DLD1 (cell line): ENCODE results near the gene MAN1A1.

Experiments used
- in situ Hi-C: cut with HindIII; loops from 2 replicates; pipeline ENCODE4 v1.10.0; 2017; ENCODE audit warnings: low sequenced_read_pairs

The MAN1A1 gene

DNA sequence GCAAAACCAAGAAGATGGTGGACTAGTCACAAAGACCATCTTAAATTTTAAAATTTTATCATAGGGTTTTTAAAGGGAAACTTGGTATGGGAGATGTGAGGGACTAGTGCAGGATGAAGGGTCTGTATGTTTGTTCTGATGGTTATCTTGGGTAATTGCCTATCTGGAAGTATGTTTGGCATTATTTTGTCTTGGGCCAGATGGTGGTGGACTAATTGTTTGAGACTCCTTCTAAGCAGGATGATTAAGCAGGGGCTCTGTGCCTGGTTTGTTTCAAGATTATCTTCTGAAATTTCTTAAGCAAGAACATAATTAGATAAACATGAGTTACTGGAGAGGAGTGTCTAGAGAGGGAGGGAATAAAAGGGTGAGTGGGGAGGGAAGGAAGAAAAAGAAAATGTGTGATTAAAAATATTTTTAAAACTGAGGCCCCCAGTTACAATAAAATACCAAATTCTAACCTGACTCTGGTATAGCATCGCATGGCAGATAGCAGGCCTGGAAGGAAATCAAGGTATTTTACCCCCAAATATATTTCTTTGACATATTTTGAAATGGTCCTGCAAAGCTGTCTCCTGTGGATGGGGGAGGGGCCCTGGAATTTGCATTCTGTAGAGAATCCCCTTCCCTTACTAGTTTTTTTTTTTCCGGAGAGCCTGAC is 221.2 kb downstream of the MAN1A1 start:
- in situ Hi-C loops, result no loop called here

GRCh38 chr6:119127627-119128026 is 221.9 kb downstream of the MAN1A1 start:
- in situ Hi-C loops, result no loop called here
